GM12878 (cell line): ENCODE results near the gene ATG12. TPM values are rescaled to one million over a fixed set of nuclear protein-coding genes. Genes with fewer than 3 reads are reported as not detected.

Source experiments
- ATF3 ChIP-seq: IDR thresholded peaks from 2 replicates; pipeline ENCODE4 v1.6.1; 2011; ENCODE audit warnings: low read depth, mild to moderate bottlenecking, low read length, moderate library complexity, borderline replicate concordance; ENCODE audit errors: extremely low read depth
- BRCA1 ChIP-seq: IDR thresholded peaks from 2 replicates; pipeline ENCODE4 v1.6.1; 2011; ENCODE audit warnings: low read depth, low read length, improper control_type of control experiment
- CBFB ChIP-seq: IDR thresholded peaks from 2 replicates; pipeline ENCODE4 v1.6.1; 2016; ENCODE audit warnings: antibody characterized with exemption, low read depth
- CBX3 ChIP-seq: fragments of 200-600 bp; sonication (generic); IDR thresholded peaks from 2 replicates; pipeline ENCODE4 v1.6.1; 2016; ENCODE audit warnings: low read depth, borderline replicate concordance
- E4F1 ChIP-seq: fragments of 450-650 bp; IDR thresholded peaks from 2 replicates; pipeline ENCODE4 v1.6.1; 2018; ENCODE audit warnings: borderline replicate concordance, mild to moderate bottlenecking; ENCODE audit not compliant: partially characterized antibody
- ETV6 ChIP-seq, 2 experiments: fragments of 450-650 bp in 1 of 2; IDR thresholded peaks in 1 of 2; conservative IDR thresholded peaks in 1 of 2; 2 replicates each; pipeline ENCODE4 v1.6.1; 2014; ENCODE audit warnings: antibody characterized with exemption in 1 of 2, borderline replicate concordance in 1 of 2, low read depth in 1 of 2, mild to moderate bottlenecking in 1 of 2, moderate library complexity in 1 of 2
- HCFC1 ChIP-seq: fragments of 150-350 bp; IDR thresholded peaks from 2 replicates; pipeline ENCODE4 v1.6.1; 2014; ENCODE audit warnings: low read length
- HDGF ChIP-seq: fragments of 450-650 bp; IDR thresholded peaks from 2 replicates; pipeline ENCODE4 v1.6.1; 2016; ENCODE audit warnings: antibody characterized with exemption
- IKZF1 ChIP-seq: fragments of 450-650 bp; conservative IDR thresholded peaks from 2 replicates; pipeline ENCODE4 v1.6.1; 2017; ENCODE audit warnings: antibody characterized with exemption, mild to moderate bottlenecking
- IKZF2 ChIP-seq, 2 experiments: fragments of 450-650 bp; IDR thresholded peaks; 2 replicates each; pipeline ENCODE4 v1.6.1; 2017; ENCODE audit warnings: mild to moderate bottlenecking in 2 of 2, moderate library complexity in 2 of 2
- IRF4 ChIP-seq: IDR thresholded peaks from 2 replicates; pipeline ENCODE4 v1.6.1; 2011; ENCODE audit warnings: low read depth, low read length
- JUNB ChIP-seq: IDR thresholded peaks from 2 replicates; pipeline ENCODE4 v1.6.1; 2016; ENCODE audit warnings: antibody characterized with exemption, mild to moderate bottlenecking
- MTA2 ChIP-seq: fragments of 450-650 bp; IDR thresholded peaks from 2 replicates; pipeline ENCODE4 v1.6.1; 2016; ENCODE audit warnings: low read depth, mild to moderate bottlenecking, moderate library complexity
- NBN ChIP-seq: fragments of 450-650 bp; IDR thresholded peaks from 2 replicates; pipeline ENCODE4 v1.6.1; 2016
- NR2C1 ChIP-seq: fragments of 450-650 bp; IDR thresholded peaks from 2 replicates; pipeline ENCODE4 v1.6.1; 2017; ENCODE audit warnings: antibody characterized with exemption, mild to moderate bottlenecking, moderate library complexity
- RB1 ChIP-seq: fragments of 450-650 bp; formaldehyde crosslinking; IDR thresholded peaks from 2 replicates; pipeline ENCODE4 v1.6.1; 2017; ENCODE audit warnings: mild to moderate bottlenecking, borderline replicate concordance
- SMAD1 ChIP-seq: fragments of 450-650 bp; IDR thresholded peaks from 2 replicates; pipeline ENCODE4 v1.6.1; 2018; ENCODE audit warnings: mild to moderate bottlenecking, low read depth; ENCODE audit not compliant: partially characterized antibody
- SMARCA5 ChIP-seq: fragments of 450-650 bp; IDR thresholded peaks from 2 replicates; pipeline ENCODE4 v1.6.1; 2017; ENCODE audit warnings: mild to moderate bottlenecking
- SRF ChIP-seq, 2 experiments: IDR thresholded peaks; 2 replicates each; pipeline ENCODE4 v1.6.1; 2011; ENCODE audit warnings: low read depth in 2 of 2, low read length in 2 of 2, mild to moderate bottlenecking in 1 of 2, moderate library complexity in 1 of 2
- STAT1 ChIP-seq: fragments of 450-650 bp; conservative IDR thresholded peaks from 2 replicates; pipeline ENCODE4 v1.6.1; 2014; ENCODE audit warnings: antibody characterized with exemption, mild to moderate bottlenecking
- TBL1XR1 ChIP-seq: IDR thresholded peaks from 2 replicates; pipeline ENCODE4 v1.6.1; 2012; ENCODE audit warnings: low read depth, low read length, improper control_type of control experiment
- ZNF274 ChIP-seq: IDR thresholded peaks from one replicate; pipeline ENCODE4 v1.8.0; 2011; ENCODE audit not compliant: insufficient read length, insufficient read depth
- ZNF384 ChIP-seq: IDR thresholded peaks from 2 replicates; pipeline ENCODE4 v1.6.1; 2012; ENCODE audit warnings: low read depth, mild to moderate bottlenecking, low read length, improper control_type of control experiment, borderline replicate concordance
- polyA plus RNA-seq, 11 experiments: library from polyadenylated mRNA; depleted of rRNA in 4 of 11; unstranded in 6 of 11; stranded (reverse) in 5 of 11; fragments of >200 nt; fragmentation: Nextera tagmentation in 4 of 11; fragmentation: Illumina TruSeq in 1 of 11; extraction: Ambion mirVana in 4 of 11; extraction: Trizol in 1 of 11; gene quantifications; 1 replicate in 1 of 11; 2 replicates in 10 of 11; pipeline versions ENCODE4 v1.2.1 to v1.2.3, GENCODE V29; 2011 to 2016; ENCODE audit warnings: inconsistent platforms in 2 of 11, missing spikeins in 2 of 11, low read depth in 1 of 11
- total RNA-seq, 4 experiments: library from RNA; depleted of rRNA in 3 of 4; stranded (reverse); fragments of >200 nt in 3 of 4; fragmentation: Illumina TruSeq in 1 of 4; extraction: Trizol in 1 of 4; gene quantifications; 2 replicates each; pipeline versions ENCODE4 v1.2.1 to v1.2.3, GENCODE V29; 2013 to 2021
- TF ChIP-seq, protein P1 (sequence below): IDR thresholded peaks from 2 replicates; pipeline ENCODE4 v1.6.1; 2012; ENCODE audit warnings: low read depth, low read length, improper control_type of control experiment
- TF ChIP-seq, protein P2 (sequence below): fragments of 450-650 bp; IDR thresholded peaks from 2 replicates; pipeline ENCODE4 v1.6.1; 2016; ENCODE audit warnings: mild to moderate bottlenecking
- TF ChIP-seq, protein P3 (sequence below): fragments of 450-650 bp; IDR thresholded peaks from 2 replicates; pipeline ENCODE4 v1.6.1; 2014; ENCODE audit warnings: mild to moderate bottlenecking

Gene ATG12
- total and polyA plus RNA-seq, 10 of the 15 experiments (the other 5 are each of a cell fraction or from before 2014, with no cell fraction given), result 23.2 to 92.0 (median 58.6) TPM

GRCh38 chr5:115841382-115842088, at the start of gene ATG12, which contains the start of gene AP3S1 (continued):
- TF ChIP-seq E4F1 (peak; percentile 90), IKZF1 (no peak), ZNF384 (peak; percentile 43; the same call in 1 of the 2 replicates), BRCA1 (no peak), SRF (IDR thresholded peaks at IDR 0.05; ENCODE audit: low read depth in 2 of 2, low read length in 2 of 2) (no peak), STAT1 (peak; percentile 83), CBFB (no peak), HCFC1 (peak; percentile 49), RB1 (peak; percentile 88; the same call in 1 of the 2 replicates), JUNB (peak; percentile 100), ATF3 (no peak), MTA2 (peak; percentile 58), TBL1XR1 (no peak), IRF4 (peak; percentile 66; the same call in 1 of the 2 replicates), NBN (peak; percentile 99), SMAD1 (peak; percentile 65), HDGF (peak; percentile 79; the same call in 1 of the 2 replicates), CBX3 (no peak), ETV6 (conservative IDR thresholded peaks at IDR 0.05 in 1 of 2, IDR thresholded peaks at IDR 0.05 in 1 of 2; ENCODE audit: borderline replicate concordance in 1 of 2, low read depth in 1 of 2) (peak in 1 of 2 experiments; percentile 64; a peak in 2 of 4 replicates), IKZF2 (IDR thresholded peaks at IDR 0.05) (peak in 1 of 2 experiments; percentile 51; a peak in 1 of 4 replicates), NR2C1 (peak; percentile 67), SMARCA5 (no peak; the same call in 1 of the 2 replicates), ZNF274 (no peak)
- TF ChIP-seq, protein P1, sequence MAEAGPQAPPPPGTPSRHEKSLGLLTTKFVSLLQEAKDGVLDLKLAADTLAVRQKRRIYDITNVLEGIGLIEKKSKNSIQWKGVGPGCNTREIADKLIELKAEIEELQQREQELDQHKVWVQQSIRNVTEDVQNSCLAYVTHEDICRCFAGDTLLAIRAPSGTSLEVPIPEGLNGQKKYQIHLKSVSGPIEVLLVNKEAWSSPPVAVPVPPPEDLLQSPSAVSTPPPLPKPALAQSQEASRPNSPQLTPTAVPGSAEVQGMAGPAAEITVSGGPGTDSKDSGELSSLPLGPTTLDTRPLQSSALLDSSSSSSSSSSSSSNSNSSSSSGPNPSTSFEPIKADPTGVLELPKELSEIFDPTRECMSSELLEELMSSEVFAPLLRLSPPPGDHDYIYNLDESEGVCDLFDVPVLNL, result no peak
- TF ChIP-seq, protein P2, sequence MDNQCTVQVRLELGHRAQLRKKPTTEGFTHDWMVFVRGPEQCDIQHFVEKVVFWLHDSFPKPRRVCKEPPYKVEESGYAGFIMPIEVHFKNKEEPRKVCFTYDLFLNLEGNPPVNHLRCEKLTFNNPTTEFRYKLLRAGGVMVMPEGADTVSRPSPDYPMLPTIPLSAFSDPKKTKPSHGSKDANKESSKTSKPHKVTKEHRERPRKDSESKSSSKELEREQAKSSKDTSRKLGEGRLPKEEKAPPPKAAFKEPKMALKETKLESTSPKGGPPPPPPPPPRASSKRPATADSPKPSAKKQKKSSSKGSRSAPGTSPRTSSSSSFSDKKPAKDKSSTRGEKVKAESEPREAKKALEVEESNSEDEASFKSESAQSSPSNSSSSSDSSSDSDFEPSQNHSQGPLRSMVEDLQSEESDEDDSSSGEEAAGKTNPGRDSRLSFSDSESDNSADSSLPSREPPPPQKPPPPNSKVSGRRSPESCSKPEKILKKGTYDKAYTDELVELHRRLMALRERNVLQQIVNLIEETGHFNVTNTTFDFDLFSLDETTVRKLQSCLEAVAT, result no peak; the same call in 1 of the 2 replicates
- TF ChIP-seq, protein P3, sequence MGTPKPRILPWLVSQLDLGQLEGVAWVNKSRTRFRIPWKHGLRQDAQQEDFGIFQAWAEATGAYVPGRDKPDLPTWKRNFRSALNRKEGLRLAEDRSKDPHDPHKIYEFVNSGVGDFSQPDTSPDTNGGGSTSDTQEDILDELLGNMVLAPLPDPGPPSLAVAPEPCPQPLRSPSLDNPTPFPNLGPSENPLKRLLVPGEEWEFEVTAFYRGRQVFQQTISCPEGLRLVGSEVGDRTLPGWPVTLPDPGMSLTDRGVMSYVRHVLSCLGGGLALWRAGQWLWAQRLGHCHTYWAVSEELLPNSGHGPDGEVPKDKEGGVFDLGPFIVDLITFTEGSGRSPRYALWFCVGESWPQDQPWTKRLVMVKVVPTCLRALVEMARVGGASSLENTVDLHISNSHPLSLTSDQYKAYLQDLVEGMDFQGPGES, result peak; percentile 92
